ENCODE measurements around the gene SFSWAP.
"Not testable (repeated sequence)": the region's sequence is repeated elsewhere in the genome, so short reads cannot be mapped to it uniquely, and the experiment has no call there.

The SFSWAP gene

GRCh38 chr12:131703161-131703560, 7.7 kb upstream of the SFSWAP start:
- DNase-seq = no peak

DNA sequence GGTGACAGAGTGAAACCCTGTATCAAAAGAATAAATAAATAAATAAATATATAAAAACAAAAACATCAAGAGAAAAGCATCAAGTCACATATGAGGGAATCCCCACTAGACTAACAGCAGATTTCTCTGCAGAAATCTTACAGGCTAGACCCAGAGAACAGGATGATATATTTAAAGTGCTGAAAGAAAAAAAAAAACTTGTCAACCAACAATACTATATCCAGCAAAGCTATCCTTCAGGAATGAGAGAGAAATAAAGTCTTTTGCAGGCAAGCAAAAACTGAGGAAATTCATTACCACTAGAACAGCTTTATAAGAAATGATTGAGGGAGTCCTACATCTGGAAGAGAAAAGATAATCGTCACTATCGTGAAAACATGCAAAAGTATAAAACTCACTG, 6.4 kb upstream of the SFSWAP start:
- DNase-seq = no peak

DNA sequence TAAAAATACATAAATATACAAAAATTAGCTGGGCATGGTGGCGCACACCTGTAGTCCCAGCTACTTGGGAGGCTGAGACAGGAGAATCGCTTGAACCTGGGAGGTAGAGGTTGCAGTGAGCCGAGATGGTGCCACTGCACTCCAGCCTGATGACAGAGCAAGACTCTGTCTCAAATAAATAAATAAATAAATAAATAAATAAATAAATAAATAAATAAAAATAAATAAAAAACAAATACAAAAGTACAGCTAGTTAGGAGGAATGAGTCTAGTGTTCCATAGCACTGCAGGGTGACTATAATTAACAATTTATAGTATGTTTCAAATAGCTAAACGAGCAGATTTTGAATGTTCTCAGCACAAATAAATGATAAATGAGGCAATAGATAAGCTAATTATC, 4.2 kb upstream of the SFSWAP start:
- not testable (repeated sequence) for DNase-seq

DNA sequence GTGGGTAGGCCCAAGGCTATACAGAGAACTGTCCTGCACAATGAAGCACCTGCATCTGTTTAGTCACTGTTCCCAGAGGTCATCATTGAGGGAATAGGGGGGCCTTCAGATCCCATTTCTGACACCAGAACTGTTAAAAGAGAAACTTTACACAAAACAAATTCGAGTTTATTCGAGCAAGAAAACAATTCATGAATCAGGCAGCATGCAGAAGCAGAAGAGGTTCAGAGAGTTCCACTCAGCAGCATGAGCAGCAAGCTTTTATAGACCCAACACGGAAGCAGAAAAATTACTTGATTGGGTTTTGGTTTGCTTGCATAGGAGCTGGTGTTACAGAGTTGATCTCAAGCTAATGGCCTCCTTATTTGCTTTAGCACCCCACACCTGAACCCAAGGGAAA, 1.7 kb upstream of the SFSWAP start:
- no peak for DNase-seq

DNA sequence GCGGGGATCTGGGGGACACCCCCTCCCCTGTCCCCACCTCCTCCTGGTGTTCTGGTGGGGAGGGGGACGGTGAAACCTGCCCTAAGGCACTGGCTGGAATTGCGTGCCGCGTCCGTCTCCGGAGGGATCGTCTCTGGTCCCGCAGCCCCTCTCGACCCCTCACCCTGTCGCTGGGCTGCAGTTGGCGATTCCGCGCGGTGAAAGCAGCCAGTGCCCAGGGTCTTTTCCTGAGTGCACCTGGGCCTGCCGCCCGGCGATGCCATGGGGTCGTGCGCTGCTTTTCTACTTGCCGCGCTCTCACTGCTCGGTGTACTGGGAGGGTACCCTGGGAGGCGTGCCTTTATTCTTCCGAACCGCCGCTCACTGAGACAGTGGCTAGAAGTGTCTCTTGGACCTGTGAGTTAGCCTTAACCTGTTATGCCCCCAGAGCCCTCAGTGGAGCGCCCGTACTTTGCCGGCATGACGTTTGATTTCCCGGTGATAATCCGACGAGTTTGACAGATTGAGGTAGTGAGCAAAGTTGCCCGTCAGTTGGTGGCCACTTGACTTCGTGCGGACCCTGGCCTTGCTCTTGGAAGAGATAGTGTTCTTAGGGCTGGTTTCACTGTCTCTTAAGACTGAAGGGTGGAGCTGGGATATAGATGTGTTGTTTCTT, 788 bp downstream of the SFSWAP start:
- peak; percentile 18 for DNase-seq

GRCh38 chr12:131713349-131713748, 2.5 kb downstream of the SFSWAP start:
- no peak for DNase-seq

DNA sequence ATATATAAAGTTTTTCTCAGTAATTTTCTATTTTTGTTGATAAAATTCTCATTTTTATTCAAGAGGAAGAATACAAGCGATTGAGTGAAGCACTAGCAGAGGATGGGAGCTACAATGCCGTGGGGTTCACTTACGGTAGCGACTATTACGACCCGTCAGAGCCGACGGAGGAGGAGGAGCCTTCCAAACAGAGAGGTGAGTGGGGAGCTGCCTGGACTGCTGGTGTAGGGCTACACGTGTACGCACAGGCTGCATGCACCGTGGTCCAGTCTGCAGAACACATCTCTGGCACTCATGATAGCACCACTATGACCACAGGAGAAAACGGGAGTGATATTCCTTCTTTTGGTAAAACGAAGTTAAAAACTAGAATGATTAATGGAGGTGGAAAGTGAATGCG, 3.9 kb downstream of the SFSWAP start:
- DNase-seq = no peak

DNA sequence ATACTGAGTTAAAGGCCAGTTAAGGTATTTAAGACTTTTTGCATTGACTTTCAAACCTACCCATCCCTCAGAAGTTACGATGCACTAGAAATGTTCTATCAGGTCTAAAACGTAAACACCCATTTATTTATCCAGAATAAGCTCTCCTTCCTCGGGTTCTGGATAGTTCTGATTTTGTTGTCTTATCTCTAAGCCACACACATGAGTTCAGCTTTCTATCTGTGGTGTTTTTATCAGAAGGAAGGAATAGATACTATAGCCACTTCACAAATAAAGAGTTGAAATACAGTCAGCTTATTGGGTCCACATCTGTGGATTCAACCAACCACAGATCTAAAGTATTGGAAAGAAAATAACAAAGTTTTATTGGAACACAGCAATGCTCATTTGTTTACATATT, 5.4 kb downstream of the SFSWAP start:
- DNase-seq = no peak

DNA sequence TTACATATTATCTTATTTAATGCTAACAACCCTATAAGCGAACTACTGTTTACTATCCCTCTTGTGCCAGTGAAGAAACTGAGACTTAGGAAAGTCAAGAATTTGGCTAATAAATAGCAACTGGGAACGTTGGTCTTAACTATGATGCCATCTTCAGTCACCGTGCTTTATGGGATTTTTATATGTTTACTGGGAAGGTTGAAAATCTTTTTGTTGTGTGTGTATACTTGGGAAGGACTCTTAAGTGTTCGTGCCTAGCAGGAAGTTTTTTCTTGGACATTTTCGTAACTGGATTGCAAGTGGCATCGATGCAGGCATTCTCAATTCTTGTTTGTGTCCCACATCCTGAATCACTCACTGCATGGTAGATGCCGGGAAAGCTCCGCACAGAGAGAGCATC, 9.4 kb downstream of the SFSWAP start:
- DNase-seq = no peak

DNA sequence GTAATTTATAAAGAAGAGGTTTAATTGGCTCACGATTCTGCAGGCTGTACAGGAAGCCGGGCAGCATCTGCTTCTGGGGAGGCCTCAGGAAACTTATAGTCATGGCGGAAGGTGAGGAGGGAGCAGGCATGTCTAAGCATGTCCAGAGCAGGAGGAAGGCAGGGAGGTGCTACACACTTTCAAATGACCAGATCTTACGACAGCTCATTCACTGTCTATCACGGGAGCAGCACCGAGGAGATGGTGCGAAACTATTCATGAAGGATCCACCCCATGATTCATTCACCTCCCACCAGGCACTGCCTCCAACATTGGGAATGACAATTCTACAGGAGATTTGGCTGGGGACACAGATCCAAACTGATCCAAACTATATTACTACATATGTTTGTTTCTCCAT, 10.0 kb downstream of the SFSWAP start:
- no peak for DNase-seq

GRCh38 chr12:131721548-131721947, 10.7 kb downstream of the SFSWAP start:
- no peak for DNase-seq

DNA sequence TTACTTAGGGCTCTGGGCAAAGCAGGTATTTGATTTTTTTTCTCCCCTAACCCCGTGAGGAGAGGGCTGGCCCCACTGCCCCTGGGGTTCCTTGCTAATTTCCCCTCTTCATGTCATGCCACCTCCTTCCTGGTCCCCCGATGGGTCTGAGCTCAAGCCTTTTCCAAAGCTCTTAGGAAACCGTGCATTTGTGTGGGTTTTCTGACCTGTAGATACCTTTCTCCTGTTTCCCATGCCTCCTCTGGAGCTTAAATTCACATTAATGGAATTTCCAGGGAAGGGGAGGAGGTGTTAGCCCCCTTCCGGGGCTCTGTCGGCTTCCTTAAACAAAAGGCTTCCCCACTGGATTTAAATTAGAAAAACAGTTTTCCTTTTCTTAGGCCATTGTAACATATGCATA, 12.6 kb downstream of the SFSWAP start:
- no peak for DNase-seq

DNA sequence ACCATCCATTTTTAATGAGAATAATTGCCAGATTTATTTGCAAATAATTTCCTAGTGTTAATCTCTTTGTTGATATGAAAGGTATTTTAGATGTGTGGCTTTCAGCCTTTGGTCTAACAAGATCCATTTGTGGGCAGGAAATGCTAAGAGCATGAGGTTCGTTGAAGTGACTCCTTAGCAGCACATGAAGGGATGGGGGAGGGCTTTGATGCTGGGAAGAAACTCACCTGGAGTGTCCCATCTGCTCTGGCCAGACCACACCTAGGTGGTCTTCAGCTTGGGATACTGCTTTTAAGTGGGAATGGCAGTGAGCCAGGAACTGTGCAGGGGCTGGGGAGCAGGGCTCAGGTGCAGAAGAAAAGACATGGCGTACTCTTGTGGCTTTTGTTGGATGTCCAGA, 13.6 kb downstream of the SFSWAP start:
- no peak for DNase-seq

GRCh38 chr12:131725503-131725902, 14.6 kb downstream of the SFSWAP start:
- DNase-seq = no peak

DNA sequence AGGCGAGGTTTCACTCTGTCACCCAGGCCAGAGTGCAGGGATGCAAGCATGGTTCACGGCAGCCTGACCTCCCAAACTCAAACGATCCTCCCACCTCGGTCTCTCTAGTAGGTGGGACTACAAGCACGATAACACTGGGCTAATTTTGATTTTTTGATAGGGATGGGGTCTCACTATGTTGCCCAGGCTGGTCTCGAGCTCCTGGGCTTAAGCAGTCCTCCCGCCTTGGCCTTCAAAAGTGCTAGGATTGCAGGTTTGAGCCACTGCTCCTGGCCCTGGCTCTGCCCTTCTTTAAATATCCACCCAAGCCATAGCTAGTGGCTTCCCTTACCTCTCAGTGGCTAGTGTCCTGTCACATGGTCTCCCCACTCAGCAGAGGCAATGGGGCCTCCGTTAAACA, 17.8 kb downstream of the SFSWAP start:
- DNase-seq = no peak

DNA sequence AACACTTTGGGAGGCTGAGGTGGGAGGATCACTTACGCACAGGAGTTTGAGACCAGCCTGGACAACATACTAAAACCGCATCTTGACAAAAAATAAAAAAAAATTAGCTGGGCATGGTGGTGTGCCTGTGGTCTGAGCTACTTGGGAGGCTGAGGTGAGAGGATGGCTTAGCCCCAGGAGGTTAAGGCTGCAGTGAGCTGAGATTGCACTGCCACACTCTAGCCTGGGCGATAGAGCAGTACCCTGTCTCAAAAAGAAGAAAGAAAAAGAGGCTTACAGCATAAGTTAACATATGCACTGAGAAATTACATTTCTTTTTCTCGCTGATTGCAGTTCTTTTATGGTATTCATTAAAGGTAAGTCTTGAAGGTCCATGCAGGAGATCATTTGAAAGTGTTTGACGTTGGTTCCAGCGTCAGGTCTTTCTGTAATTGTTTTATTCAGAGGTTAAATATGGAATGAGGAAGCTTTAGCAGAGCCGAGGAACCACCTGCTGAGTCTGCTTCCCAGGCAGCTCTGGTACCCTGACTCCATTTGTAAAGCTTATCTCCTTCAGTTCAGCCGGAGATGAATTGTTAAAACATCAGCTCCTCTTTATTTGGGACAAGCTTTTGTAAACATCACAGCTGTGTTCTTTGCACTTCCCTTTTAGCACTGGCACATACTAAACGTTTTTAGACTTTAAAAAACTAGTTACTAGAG, 18.5 kb downstream of the SFSWAP start:
- DNase-seq = no peak

GRCh38 chr12:131732996-131733615, 22.2 kb downstream of the SFSWAP start:
- no peak for DNase-seq

DNA sequence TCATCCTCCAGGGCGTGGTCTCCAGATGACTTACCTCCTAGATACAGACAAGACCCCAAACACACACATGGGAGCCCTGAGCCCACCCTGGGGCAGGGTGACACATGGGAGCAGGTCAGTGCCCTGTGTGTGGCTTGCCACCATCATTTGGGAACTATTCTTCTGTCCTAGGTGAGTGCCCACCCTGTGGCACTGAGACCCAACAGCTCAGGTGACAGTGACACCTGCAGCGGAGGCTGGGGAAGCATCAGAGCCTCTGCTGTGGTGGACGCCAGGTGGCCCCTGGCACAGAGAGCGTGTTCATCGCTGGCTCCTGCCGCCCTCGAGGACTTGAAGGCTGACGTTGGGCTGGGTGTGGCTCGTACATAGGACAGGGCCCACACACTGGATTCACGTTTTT, 23.0 kb downstream of the SFSWAP start:
- DNase-seq = no peak

DNA sequence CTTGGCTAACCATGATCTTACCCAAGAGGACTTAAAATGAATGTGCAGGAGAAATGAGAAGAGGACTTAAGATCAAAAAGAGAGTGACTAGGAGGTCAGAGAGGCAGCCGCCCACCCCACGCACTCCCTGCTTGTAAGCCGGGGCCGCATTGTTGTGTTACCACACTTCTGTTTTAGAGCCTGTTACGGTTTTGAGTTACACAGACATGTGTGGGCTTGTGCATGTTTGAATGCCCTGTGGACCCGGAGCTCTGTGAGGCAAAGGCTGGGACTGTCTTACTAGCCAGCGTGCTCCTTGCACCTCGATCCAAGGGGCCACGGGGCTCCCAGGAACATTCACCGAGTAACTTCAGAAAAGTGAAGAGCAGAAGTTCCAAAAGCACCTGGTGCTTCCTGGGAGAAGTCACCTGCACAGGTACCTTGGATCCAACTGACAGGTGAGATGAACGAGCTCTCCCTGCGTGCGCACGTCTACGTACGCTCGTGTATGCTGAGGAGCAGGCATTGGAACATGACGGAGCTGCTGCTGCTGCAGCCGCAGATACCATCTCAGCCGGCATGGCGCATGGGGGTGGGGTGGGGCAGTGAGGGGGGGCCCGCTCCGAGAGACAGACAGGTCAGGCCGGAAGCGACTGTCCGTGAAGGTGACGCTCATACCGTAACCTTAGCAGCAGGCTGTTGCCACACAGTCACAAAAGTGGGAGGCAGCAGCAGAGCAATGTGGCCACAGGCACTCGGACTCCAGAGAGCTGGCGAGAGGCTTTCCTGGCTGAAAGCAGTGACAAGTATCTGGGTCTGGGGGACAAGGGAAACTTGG, 23.7 kb downstream of the SFSWAP start:
- no peak for DNase-seq

- peak; percentile 24 for DNase-seq
These were observed 24.2 kb downstream of the SFSWAP start for GRCh38 chr12:131735153-131735456.

DNA sequence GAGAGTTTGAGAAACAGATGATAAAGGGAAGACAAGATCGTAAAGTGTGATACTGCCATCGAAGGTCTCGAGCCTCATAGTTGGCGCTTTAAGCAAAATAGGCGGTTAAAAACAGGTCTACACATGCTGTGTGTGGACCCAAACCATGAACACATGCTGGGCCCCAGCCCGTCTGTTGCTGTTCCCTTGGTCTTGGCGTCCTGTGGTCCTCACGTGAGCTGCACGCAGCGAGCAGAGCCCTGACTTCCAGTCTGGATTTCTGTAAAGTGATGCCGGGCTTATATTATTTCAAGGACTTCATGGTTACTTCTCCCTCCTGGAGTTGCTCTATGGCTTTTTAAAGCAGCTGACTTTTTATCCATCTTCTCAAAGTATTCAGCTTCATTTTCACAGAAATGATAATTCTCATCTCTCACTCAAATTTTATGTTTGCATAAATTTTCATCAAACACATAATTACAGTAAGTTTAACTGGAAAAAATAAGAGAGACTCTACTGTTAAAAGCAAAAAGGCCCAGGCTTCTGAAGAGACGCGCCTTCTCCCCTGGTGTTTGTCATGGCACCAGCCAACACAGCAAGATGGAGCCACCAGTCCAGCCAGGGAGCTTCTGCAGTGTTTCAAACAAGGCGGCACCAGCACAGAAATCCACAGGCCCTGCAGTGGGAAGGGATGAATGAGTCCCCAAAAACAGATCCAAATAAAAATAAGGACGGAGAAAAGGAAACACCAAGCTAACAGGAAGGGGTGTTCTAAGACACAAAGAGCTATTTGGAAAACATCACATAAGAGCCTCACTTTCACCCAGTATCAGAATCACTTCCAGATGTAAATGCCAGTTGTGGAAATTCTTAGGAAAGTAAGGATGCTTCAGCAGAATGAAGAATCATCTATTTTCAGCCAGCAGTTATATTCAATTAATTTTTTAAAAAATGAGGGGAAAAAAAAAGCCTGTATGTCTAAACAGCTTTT, 24.9 kb downstream of the SFSWAP start:
- no peak for DNase-seq

DNA sequence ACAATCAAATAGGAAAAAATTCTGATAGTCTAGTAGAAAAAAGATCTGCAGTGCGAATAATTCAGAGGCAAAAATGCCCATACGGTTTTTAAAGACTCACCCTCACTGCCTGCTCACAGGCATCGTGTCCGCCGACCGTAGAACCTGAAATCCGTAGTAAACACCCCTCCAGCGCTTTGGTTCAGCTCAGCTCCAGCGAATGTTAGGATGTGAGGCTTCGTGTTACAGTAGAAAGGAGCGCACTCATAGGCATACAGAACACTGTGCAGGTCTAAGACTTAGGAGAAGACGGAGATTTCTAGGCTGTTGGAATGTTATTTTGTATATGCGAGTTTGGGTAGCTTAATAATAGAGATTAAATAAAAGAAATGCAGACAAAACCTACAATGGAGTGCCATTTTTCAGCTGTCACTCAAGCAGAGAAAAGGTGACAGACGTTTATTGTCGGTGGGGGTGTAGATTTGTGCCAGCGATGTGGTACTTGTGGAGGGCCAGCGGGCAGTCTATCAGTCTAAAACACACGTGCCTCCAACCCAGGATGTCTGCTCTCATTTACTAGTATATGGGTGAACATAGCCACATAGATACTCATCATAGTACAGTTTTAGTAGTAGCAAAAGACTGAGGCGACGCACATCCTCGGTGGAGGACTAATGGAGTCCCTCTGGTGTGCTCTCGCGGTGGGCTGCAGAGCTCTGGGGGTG, 25.7 kb downstream of the SFSWAP start:
- no peak for DNase-seq

Data from activated CD4-positive, alpha-beta T cell treated with anti-CD3 and anti-CD28 coated beads for 48 hours (primary cell).